Endometrial microvascular endothelial cells (primary cell): Measurements from ENCODE around the gene KIF3C. TPM values are rescaled to one million over a fixed set of nuclear protein-coding genes. Genes with fewer than 3 reads are reported as not detected.
"Not testable (repeated sequence)": the region's sequence is repeated elsewhere in the genome, so short reads cannot be mapped to it uniquely, and the experiment has no call there.

Source experiments
- in situ Hi-C: cut with HindIII; loops from 2 replicates; pipeline ENCODE4 v1.10.0; 2017; ENCODE audit warnings: low sequenced_read_pairs, low pct_unique_long_range_greater_than_20kb; ENCODE audit errors: inconsistent ontology term
- total RNA-seq: library from RNA; depleted of rRNA; stranded (reverse); fragments of >200 nt; gene quantifications from one replicate; pipeline ENCODE4 v1.2.3, GENCODE V29; 2015; ENCODE audit errors: inconsistent ontology term

The KIF3C gene
- total RNA-seq, 1 donor from 2014 or later: 12.1 TPM

- in situ Hi-C loops: no loop called here
Observed at GRCh38 chr2:25972049-25972823, 10.1 kb downstream of the KIF3C start.

GRCh38 chr2:25971596-25971995 lies 10.7 kb downstream of the KIF3C start:
- in situ Hi-C loops: no loop called here

- in situ Hi-C loops: no loop called here
Observed at GRCh38 chr2:25966531-25967270, 15.6 kb downstream of the KIF3C start.

GRCh38 chr2:25964891-25965290 lies 17.4 kb downstream of the KIF3C start:
- in situ Hi-C loops: no loop called here

GRCh38 chr2:25960920-25961319 lies 21.4 kb downstream of the KIF3C start:
- in situ Hi-C loops: no loop called here

GRCh38 chr2:25960396-25960795 lies 21.9 kb downstream of the KIF3C start:
- in situ Hi-C loops: no loop called here

- in situ Hi-C loops: not testable (repeated sequence)
Observed at GRCh38 chr2:25958611-25959010, 23.7 kb downstream of the KIF3C start.

- in situ Hi-C loops: no loop called here
Observed at GRCh38 chr2:25957743-25958142, 24.6 kb downstream of the KIF3C start.

GRCh38 chr2:25955869-25956535 lies 26.3 kb downstream of the KIF3C start:
- in situ Hi-C loops: no loop called here

GRCh38 chr2:25955036-25955435 lies 27.3 kb downstream of the KIF3C start:
- in situ Hi-C loops: no loop called here

- in situ Hi-C loops: no loop called here
Observed at GRCh38 chr2:25954199-25954752, 28.0 kb downstream of the KIF3C start.

- in situ Hi-C loops: no loop called here
Observed at GRCh38 chr2:25951071-25951547, 31.2 kb downstream of the KIF3C start.

GRCh38 chr2:25948437-25948836 lies 33.9 kb downstream of the KIF3C start:
- in situ Hi-C loops: no loop called here

GRCh38 chr2:25941042-25941441 lies 41.3 kb downstream of the KIF3C start:
- in situ Hi-C loops: no loop called here

GRCh38 chr2:25939257-25939668 lies 43.0 kb downstream of the KIF3C start:
- in situ Hi-C loops: no loop called here

GRCh38 chr2:25938345-25938744 lies 44.0 kb downstream of the KIF3C start:
- in situ Hi-C loops: no loop called here

GRCh38 chr2:25936889-25937545 lies 45.3 kb downstream of the KIF3C start:
- in situ Hi-C loops: no loop called here

GRCh38 chr2:25933622-25934021 lies 48.7 kb downstream of the KIF3C start:
- in situ Hi-C loops: no loop called here
